Esophagus muscularis mucosa (tissue), 3 donors: ENCODE results near the gene CLUH.

Experiments
- CTCF ChIP-seq, 3 experiments: fragments of 200-600 bp in 2 of 3; fragments of 450-650 bp in 1 of 3; sonication (generic) in 2 of 3; IDR thresholded peaks; one replicate each; pipeline ENCODE4 v1.5.1; 2017 to 2019; ENCODE audit warnings: antibody characterized with exemption in 3 of 3, mild to moderate bottlenecking in 2 of 3, moderate library complexity in 1 of 3
- POLR2A ChIP-seq: fragments of 450-650 bp; IDR thresholded peaks from one replicate; pipeline ENCODE4 v1.6.1; 2017; ENCODE audit warnings: antibody characterized with exemption, moderate library complexity, mild to moderate bottlenecking, low read depth

GRCh38 chr17:2710803-2711607 is 559 bp downstream of the CLUH start:
- TF ChIP-seq CTCF (IDR thresholded peaks at IDR 0.05), result no peak
- TF ChIP-seq POLR2A, result no peak
